Mesenchymal stem cell (in vitro differentiated cells and primary cell): ENCODE data around the gene OR10AD1.
"Not testable (repeated sequence)": the region's sequence is repeated elsewhere in the genome, so short reads cannot be mapped to it uniquely, and the experiment has no call there.

Source experiments
- DNase-seq: peaks from one replicate; pipeline ENCODE4 v3.0.0-alpha.2; 2013
- H2AFZ ChIP-seq: one replicate; pipeline ENCODE4 v1.6.1; 2013; ENCODE audit warnings: low read depth, mild to moderate bottlenecking, control low read depth, inconsistent platforms, low read length, moderate library complexity
- H2AK5ac ChIP-seq: 2 replicates; pipeline ENCODE4 v1.6.1; 2013; ENCODE audit warnings: low read length, moderate library complexity, mild to moderate bottlenecking, inconsistent platforms; ENCODE audit not compliant: severe bottlenecking
- H2BK120ac ChIP-seq: one replicate; pipeline ENCODE4 v1.6.1; 2013; ENCODE audit warnings: low read depth, mild to moderate bottlenecking, inconsistent platforms, low read length, moderate library complexity
- H2BK12ac ChIP-seq, 2 experiments: one replicate each; pipeline ENCODE4 v1.6.1; 2013; ENCODE audit warnings: inconsistent platforms in 2 of 2, low read length in 2 of 2, mild to moderate bottlenecking in 2 of 2, moderate library complexity in 2 of 2, control low read depth in 1 of 2
- H2BK15ac ChIP-seq: one replicate; pipeline ENCODE4 v1.6.1; 2013; ENCODE audit warnings: mild to moderate bottlenecking, low read depth, inconsistent platforms; ENCODE audit not compliant: poor library complexity, severe bottlenecking
- H2BK5ac ChIP-seq: 2 replicates; pipeline ENCODE4 v1.6.1; 2013; ENCODE audit warnings: low read depth, mild to moderate bottlenecking, low read length, control low read depth, inconsistent platforms; ENCODE audit not compliant: poor library complexity, severe bottlenecking
- H3K14ac ChIP-seq, 2 experiments: one replicate each; pipeline ENCODE4 v1.6.1; 2013; ENCODE audit warnings: inconsistent platforms in 2 of 2, low read length in 2 of 2, control low read depth in 1 of 2, mild to moderate bottlenecking in 1 of 2, moderate library complexity in 1 of 2
- H3K18ac ChIP-seq, 2 experiments: one replicate each; pipeline ENCODE4 v1.6.1; 2013; ENCODE audit warnings: inconsistent platforms in 2 of 2, low read length in 2 of 2, control low read depth in 1 of 2, low read depth in 1 of 2, mild to moderate bottlenecking in 1 of 2
- H3K23ac ChIP-seq, 2 experiments: one replicate each; pipeline ENCODE4 v1.6.1; 2013; ENCODE audit warnings: inconsistent platforms in 2 of 2, low read length in 2 of 2, mild to moderate bottlenecking in 2 of 2, moderate library complexity in 2 of 2, control low read depth in 1 of 2
- H3K27ac ChIP-seq: 2 replicates; pipeline ENCODE4 v1.5.1; 2013; ENCODE audit warnings: mild to moderate bottlenecking, moderate library complexity, low read length, control low read depth, inconsistent platforms; ENCODE audit not compliant: poor library complexity, severe bottlenecking
- H3K27me3 ChIP-seq, 2 experiments: 2 replicates each; pipeline versions ENCODE4 v1.6.1 to v1.7.0; 2013; ENCODE audit warnings: low read length in 2 of 2, mild to moderate bottlenecking in 2 of 2, moderate library complexity in 2 of 2, control low read depth in 1 of 2, inconsistent platforms in 1 of 2; ENCODE audit not compliant: control insufficient read depth in 1 of 2, insufficient read depth in 1 of 2
- H3K36me3 ChIP-seq, 2 experiments: 2 replicates each; pipeline versions ENCODE4 v1.6.1 to v1.7.0; 2013; ENCODE audit warnings: low read length in 2 of 2, control low read depth in 1 of 2, inconsistent platforms in 1 of 2, low read depth in 1 of 2, mild to moderate bottlenecking in 1 of 2; ENCODE audit not compliant: insufficient read depth in 2 of 2, control insufficient read depth in 1 of 2
- H3K4ac ChIP-seq, 2 experiments: one replicate each; pipeline ENCODE4 v1.6.1; 2013; ENCODE audit warnings: inconsistent platforms in 2 of 2, low read length in 2 of 2, mild to moderate bottlenecking in 2 of 2, moderate library complexity in 2 of 2, control low read depth in 1 of 2, low read depth in 1 of 2
- H3K4me1 ChIP-seq: 2 replicates; pipeline ENCODE4 v1.6.1; 2013; ENCODE audit warnings: low read depth, low read length, control low read depth; ENCODE audit not compliant: control insufficient read depth, insufficient read depth
- H3K4me2 ChIP-seq: 2 replicates; pipeline ENCODE4 v1.6.1; 2013; ENCODE audit warnings: low read length, mild to moderate bottlenecking, inconsistent platforms; ENCODE audit not compliant: poor library complexity, severe bottlenecking
- H3K4me3 ChIP-seq, 2 experiments: 2 replicates each; pipeline versions ENCODE4 v1.5.1 to v1.7.0; 2013; ENCODE audit warnings: low read length in 2 of 2, mild to moderate bottlenecking in 2 of 2, control low read depth in 1 of 2, low read depth in 1 of 2; ENCODE audit not compliant: insufficient read depth in 1 of 2
- H3K79me1 ChIP-seq: replicated peaks from 2 replicates; pipeline ENCODE4 v1.6.1; 2013; ENCODE audit warnings: mild to moderate bottlenecking, control low read depth, low read length, inconsistent platforms; ENCODE audit not compliant: poor library complexity, severe bottlenecking
- H3K9ac ChIP-seq: 2 replicates; pipeline ENCODE4 v1.7.0; 2013; ENCODE audit warnings: mild to moderate bottlenecking, low read length, moderate library complexity
- H3K9me3 ChIP-seq: 2 replicates; pipeline ENCODE4 v1.7.0; 2013; ENCODE audit warnings: mild to moderate bottlenecking, low read length; ENCODE audit not compliant: control insufficient read depth
- H4K8ac ChIP-seq: one replicate; pipeline ENCODE4 v1.6.1; 2013; ENCODE audit warnings: inconsistent platforms, mild to moderate bottlenecking, low read length, moderate library complexity
- H4K91ac ChIP-seq: one replicate; pipeline ENCODE4 v1.6.1; 2013; ENCODE audit warnings: mild to moderate bottlenecking, low read length, inconsistent platforms
- WGBS: methylation state at CpG from one replicate; pipeline ENCODE4 v1.1.7; 2013; ENCODE audit warnings: mixed read lengths; 5-methylcytosine and 5-hydroxymethylcytosine counted together

Gene OR10AD1

DNA sequence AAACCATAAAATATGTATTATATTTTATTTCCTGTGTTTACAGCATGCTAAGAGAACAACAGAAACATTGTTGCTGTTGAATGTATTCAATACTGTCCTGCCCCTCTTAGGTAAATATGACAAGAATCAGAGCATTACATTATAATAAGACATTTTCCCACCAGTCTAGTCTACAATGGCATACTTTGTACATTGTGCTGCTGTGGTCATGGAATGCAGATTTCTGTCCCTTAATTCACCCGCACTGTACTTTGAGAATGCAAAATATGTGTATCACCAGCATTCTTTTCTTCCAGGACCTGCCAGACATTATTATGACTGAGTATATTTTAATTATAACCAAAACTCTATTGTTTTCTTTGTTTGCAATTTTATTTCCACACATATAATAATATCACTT, 16.5 kb upstream of the OR10AD1 start:
- H3K4me1 ChIP-seq, result no peaks in the 10 kb centered on the region
- no peak overlapping the region for H3K9ac ChIP-seq
- H3K79me1 ChIP-seq, result no peaks in the 10 kb centered on the region
- no peak overlapping the region for H2BK120ac ChIP-seq
- no peak overlapping the region for H3K27ac ChIP-seq
- no peak overlapping the region for H3K4me2 ChIP-seq
- H4K8ac ChIP-seq, result no peak overlapping the region
- no peak overlapping the region for H2BK5ac ChIP-seq
- no peaks in the 10 kb centered on the region for H3K9me3 ChIP-seq
- peaks cover 0 to 12% of the 10 kb centered on the region in 2 experiments for H3K27me3 ChIP-seq
- no peak overlapping the region for H4K91ac ChIP-seq
- H2BK12ac ChIP-seq, result no peak overlapping the region
- no peak overlapping the region for H2AFZ ChIP-seq
- H3K36me3 ChIP-seq, result no peaks in the 10 kb centered on the region
- no peak overlapping the region for H3K23ac ChIP-seq
- H2AK5ac ChIP-seq, result no peak overlapping the region
- H3K4me3 ChIP-seq, result no peak overlapping the region
- no peak overlapping the region for H2BK15ac ChIP-seq
- DNase-seq, result no peak
- WGBS, result no CpG with 5 or more reads among the region's 1 CpG
- no peak overlapping the region for H3K14ac ChIP-seq
- no peak overlapping the region for H3K18ac ChIP-seq
- H3K4ac ChIP-seq, result no peak overlapping the region

DNA sequence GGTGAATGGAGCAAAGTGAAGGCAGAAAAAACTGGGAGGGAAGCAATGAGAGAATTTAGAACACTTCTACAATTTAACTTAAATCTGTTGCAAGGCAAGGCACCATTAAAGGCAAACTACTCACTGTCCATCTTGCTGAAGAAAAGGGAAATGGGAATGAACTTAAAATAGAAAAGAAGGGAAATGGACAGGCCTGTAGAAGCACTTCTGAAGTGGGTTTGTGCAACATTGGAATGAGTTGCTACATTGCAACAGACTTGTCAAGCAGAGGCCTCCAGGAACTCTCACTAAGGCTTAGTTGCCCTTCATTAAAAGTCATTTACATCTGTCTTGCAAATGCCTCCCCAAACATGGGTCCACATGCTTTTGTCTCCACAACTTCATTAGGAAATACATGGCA, 13.7 kb upstream of the OR10AD1 start:
- Histone ChIP-seq H2BK5ac (no peak overlapping the region), H3K14ac (no peak overlapping the region), H3K9ac (no peak overlapping the region), H2AK5ac (no peak overlapping the region), H2BK12ac (no peak overlapping the region), H3K36me3 (no peaks in the 10 kb centered on the region), H4K91ac (no peak overlapping the region), H3K4me3 (no peak overlapping the region), H3K4me2 (no peak overlapping the region), H3K27me3 (peaks cover 14 to 23% of the 10 kb centered on the region in 2 experiments), H3K4ac (no peak overlapping the region), H3K27ac (no peak overlapping the region), H3K23ac (no peak overlapping the region), H3K79me1 (no peaks in the 10 kb centered on the region), H3K4me1 (no peaks in the 10 kb centered on the region), H3K9me3 (no peaks in the 10 kb centered on the region), H3K18ac (no peak overlapping the region), H2AFZ (no peak overlapping the region), H2BK120ac (no peak overlapping the region), H2BK15ac (no peak overlapping the region), H4K8ac (no peak overlapping the region)
- DNase-seq, result peak; percentile 54

DNA sequence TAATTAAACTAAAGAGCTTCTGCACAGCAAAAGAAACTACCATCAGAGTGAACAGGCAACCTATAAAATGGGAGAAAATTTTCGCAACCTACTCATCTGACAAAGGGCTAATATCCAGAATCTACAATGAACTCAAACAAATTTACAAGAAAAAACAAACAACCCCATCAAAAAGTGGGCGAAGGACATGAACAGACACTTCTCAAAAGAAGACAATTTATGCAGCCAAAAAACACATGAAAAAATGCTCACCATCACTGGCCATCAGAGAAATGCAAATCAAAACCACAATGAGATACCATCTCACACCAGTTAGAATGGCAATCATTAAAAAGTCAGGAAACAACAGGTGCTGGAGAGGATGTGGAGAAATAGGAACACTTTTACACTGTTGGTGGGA, 6.4 kb upstream of the OR10AD1 start:
- H3K79me1 ChIP-seq, H3K18ac ChIP-seq, H2BK120ac ChIP-seq, H2AK5ac ChIP-seq, H4K91ac ChIP-seq, H3K4me2 ChIP-seq, H2BK5ac ChIP-seq, H3K14ac ChIP-seq, H2BK12ac ChIP-seq, H3K36me3 ChIP-seq, H3K23ac ChIP-seq, H3K9ac ChIP-seq, H3K4ac ChIP-seq, H3K27ac ChIP-seq, H2BK15ac ChIP-seq, H2AFZ ChIP-seq, H3K4me3 ChIP-seq, DNase-seq, H4K8ac ChIP-seq, H3K4me1 ChIP-seq: not testable (repeated sequence)
- peaks cover 15 to 19% of the 10 kb centered on the region in 2 experiments for H3K27me3 ChIP-seq
- peaks cover 14% of the 10 kb centered on the region for H3K9me3 ChIP-seq
- no CpG with 5 or more reads among the region's 2 CpGs for WGBS

DNA sequence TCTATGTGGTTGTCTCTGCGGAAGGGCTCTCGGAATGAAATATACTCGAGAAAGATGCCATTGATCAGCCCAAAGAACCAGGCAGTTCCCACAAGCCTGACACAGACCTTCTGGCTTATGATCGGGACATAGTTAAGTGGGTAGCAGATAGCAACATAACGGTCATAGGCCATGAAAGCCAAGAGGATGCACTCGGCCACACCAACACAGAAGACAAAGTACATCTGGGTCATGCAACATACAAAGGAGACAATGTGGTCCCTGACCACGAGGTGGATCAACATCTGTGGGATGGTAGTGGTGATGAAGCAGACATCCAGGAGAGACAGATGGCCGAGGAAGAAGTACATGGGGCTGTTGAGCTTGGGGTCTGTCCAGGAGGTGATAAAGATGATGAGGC, 326 bp downstream of the OR10AD1 start:
- Histone ChIP-seq H3K27me3 (peaks cover 0 to 40% of the 10 kb centered on the region in 2 experiments), H3K27ac (no peak overlapping the region), H3K36me3 (peaks cover 0 to 4% of the 10 kb centered on the region in 2 experiments), H2BK120ac (no peak overlapping the region), H2BK15ac (no peak overlapping the region), H3K14ac (peak overlapping the region in 1 of 2 experiments; percentile 11), H3K23ac (no peak overlapping the region), H3K9me3 (peaks cover 14% of the 10 kb centered on the region), H4K91ac (no peak overlapping the region), H3K4me3 (no peak overlapping the region), H3K4me1 (no peaks in the 10 kb centered on the region), H3K79me1 (no peaks in the 10 kb centered on the region), H2BK5ac (no peak overlapping the region), H2BK12ac (peak overlapping the region; percentile 59 to 91), H3K9ac (no peak overlapping the region), H3K4me2 (no peak overlapping the region), H4K8ac (no peak overlapping the region), H2AK5ac (no peak overlapping the region), H3K18ac (peak overlapping the region in 1 of 2 experiments; percentile 48), H3K4ac (no peak overlapping the region), H2AFZ (no peak overlapping the region)
- no peak for DNase-seq
- 81% methylated on average over 8 of the region's 8 CpGs for WGBS
